Epithelial cell of proximal tubule (primary cell): ENCODE results near the gene OR8I2. TPM values are rescaled to one million over a fixed set of nuclear protein-coding genes. Genes with fewer than 3 reads are reported as not detected.
"Not testable (repeated sequence)": the region's sequence is repeated elsewhere in the genome, so short reads cannot be mapped to it uniquely, and the experiment has no call there.

Source experiments
- DNase-seq: peaks from one replicate; pipeline ENCODE4 v3.0.0-alpha.2; 2011; ENCODE audit warnings: low read depth
- H3K4me3 ChIP-seq: 2 replicates; pipeline ENCODE4 v1.5.1; 2011; ENCODE audit warnings: low read depth, mild to moderate bottlenecking, low read length
- total RNA-seq: library from RNA; depleted of rRNA; stranded (reverse); fragments of >200 nt; gene quantifications from 2 replicates; pipeline ENCODE4 v1.2.3, GENCODE V29; 2015
- TF ChIP-seq, protein P1 (sequence below): conservative IDR thresholded peaks from 2 replicates; pipeline ENCODE4 v1.5.1; 2012; ENCODE audit warnings: low read depth, mild to moderate bottlenecking, low read length

The OR8I2 gene
- total RNA-seq, 1 donor from 2014 or later, result not detected

GRCh38 chr11:56103210-56103737, 10.2 kb downstream of the OR8I2 start, which contains the start of gene OR8H2:
Gene OR8H2 (plus strand): TSS chr11:56103687. CDS start chr11:56105043, 1,356 bp downstream.
- TF ChIP-seq, protein P1, sequence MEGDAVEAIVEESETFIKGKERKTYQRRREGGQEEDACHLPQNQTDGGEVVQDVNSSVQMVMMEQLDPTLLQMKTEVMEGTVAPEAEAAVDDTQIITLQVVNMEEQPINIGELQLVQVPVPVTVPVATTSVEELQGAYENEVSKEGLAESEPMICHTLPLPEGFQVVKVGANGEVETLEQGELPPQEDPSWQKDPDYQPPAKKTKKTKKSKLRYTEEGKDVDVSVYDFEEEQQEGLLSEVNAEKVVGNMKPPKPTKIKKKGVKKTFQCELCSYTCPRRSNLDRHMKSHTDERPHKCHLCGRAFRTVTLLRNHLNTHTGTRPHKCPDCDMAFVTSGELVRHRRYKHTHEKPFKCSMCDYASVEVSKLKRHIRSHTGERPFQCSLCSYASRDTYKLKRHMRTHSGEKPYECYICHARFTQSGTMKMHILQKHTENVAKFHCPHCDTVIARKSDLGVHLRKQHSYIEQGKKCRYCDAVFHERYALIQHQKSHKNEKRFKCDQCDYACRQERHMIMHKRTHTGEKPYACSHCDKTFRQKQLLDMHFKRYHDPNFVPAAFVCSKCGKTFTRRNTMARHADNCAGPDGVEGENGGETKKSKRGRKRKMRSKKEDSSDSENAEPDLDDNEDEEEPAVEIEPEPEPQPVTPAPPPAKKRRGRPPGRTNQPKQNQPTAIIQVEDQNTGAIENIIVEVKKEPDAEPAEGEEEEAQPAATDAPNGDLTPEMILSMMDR, result no peak
- DNase-seq, result no peak
- H3K4me3 ChIP-seq, result no peak within 1 kb of the TSS

- DNase-seq, result no peak
- no peak within 1 kb of the TSS for H3K4me3 ChIP-seq
- TF ChIP-seq, protein P1, result no peak
Measured at GRCh38 chr11:56122073-56122472, 29.0 kb downstream of the OR8I2 start, which contains the start of gene OR8H3. Gene OR8H3 (plus strand): TSS chr11:56122373. CDS start chr11:56122373, 0 bp downstream.

DNA sequence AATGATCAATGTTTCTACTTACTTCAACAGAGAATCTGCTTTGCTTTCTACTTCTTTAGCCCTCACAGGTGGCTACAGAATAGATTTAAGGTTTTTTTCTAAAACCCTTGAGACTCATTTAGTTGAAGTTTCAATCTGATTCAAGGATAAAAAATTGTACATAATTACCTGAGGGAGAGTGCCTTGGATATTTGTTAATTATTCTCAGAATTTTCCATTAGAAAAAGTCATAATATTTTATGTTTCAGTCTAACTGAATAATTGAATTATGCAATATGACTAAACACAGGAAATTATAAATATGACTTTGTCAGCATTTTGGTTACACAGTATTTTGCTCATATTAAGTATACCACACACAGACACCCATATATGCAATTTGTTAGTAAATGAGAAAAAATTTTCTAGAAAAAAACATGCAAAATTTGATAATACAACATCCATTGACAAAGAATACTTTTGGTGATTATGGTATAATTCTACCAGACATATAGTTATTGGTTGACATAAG, 47.1 kb downstream of the OR8I2 start, which contains the start of gene OR8J3:
Gene OR8J3, minus strand, starts transcription at position 51 of the 511 bp plus-strand sequence. CDS start 2,483 bp downstream, outside the sequence.
- TF ChIP-seq, protein P1, result no peak
- H3K4me3 ChIP-seq, result no peak within 1 kb of the TSS
- no peak for DNase-seq

DNA sequence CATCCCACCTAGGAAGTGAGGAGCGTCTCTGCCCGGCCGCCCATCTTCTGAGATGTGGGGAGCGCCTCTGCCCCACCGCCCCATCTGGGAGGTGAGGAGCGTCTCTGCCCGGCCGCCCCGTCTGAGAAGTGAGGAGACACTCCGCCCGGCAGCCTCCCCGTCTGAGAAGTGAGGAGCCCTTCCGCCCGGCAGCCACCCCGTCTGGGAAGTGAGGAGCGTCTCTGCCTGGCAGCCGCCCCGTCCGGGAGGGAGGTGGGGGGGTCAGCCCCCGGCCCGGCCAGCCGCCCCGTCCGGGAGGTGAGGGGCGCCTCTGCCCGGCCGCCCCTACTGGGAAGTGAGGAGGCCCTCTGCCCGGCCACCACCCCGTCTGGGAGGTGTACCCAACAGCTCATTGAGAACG, 50.6 kb downstream of the OR8I2 start:
- H3K4me3 ChIP-seq, DNase-seq: not testable (repeated sequence)

Other genes starting within 250 kb of the OR8I2 start
- gene TRIM51, start 210.0 kb upstream of the OR8I2 start, total RNA-seq, result not detected in 2 replicates
- gene OR5W2, start 178.7 kb upstream of the OR8I2 start, total RNA-seq, result not detected in 2 replicates
- not detected in 2 replicates for gene OR5I1, start 156.9 kb upstream of the OR8I2 start, total RNA-seq
- not detected in 2 replicates for gene OR10AG1, start 123.4 kb upstream of the OR8I2 start, total RNA-seq
- not detected in 2 replicates for gene OR5F1, start 98.7 kb upstream of the OR8I2 start, total RNA-seq
- not detected in 2 replicates for gene OR5AS1, start 65.7 kb upstream of the OR8I2 start, total RNA-seq
- gene OR8H2, start 10.4 kb downstream of the OR8I2 start, total RNA-seq, result not detected in 2 replicates
- not detected in 2 replicates for gene OR8H3, start 29.1 kb downstream of the OR8I2 start, total RNA-seq
- gene OR8J3, start 46.9 kb downstream of the OR8I2 start, total RNA-seq, result not detected in 2 replicates
- not detected in 2 replicates for gene OR8K5, start 67.0 kb downstream of the OR8I2 start, total RNA-seq
- not detected in 2 replicates for gene OR5J2, start 83.3 kb downstream of the OR8I2 start, total RNA-seq
- not detected in 2 replicates for gene OR5T2, start 140.9 kb downstream of the OR8I2 start, total RNA-seq
- gene OR5T3, start 158.9 kb downstream of the OR8I2 start, total RNA-seq, result not detected in 2 replicates
- gene OR5T1, start 180.8 kb downstream of the OR8I2 start, total RNA-seq, result not detected in 2 replicates
- not detected in 2 replicates for gene OR8H1, start 198.9 kb downstream of the OR8I2 start, total RNA-seq
- gene OR8K3, start 221.8 kb downstream of the OR8I2 start, total RNA-seq, result not detected in 2 replicates